Mesenchymal stem cell (in vitro differentiated cells and primary cell): ENCODE data around the gene PWWP2B.

ENCODE experiments used
- DNase-seq: peaks from one replicate; pipeline ENCODE4 v3.0.0-alpha.2; 2013
- H2AFZ ChIP-seq: one replicate; pipeline ENCODE4 v1.6.1; 2013; ENCODE audit warnings: low read depth, mild to moderate bottlenecking, control low read depth, inconsistent platforms, low read length, moderate library complexity
- H2AK5ac ChIP-seq: 2 replicates; pipeline ENCODE4 v1.6.1; 2013; ENCODE audit warnings: low read length, moderate library complexity, mild to moderate bottlenecking, inconsistent platforms; ENCODE audit not compliant: severe bottlenecking
- H2BK120ac ChIP-seq: one replicate; pipeline ENCODE4 v1.6.1; 2013; ENCODE audit warnings: low read depth, mild to moderate bottlenecking, inconsistent platforms, low read length, moderate library complexity
- H2BK12ac ChIP-seq, 2 experiments: one replicate each; pipeline ENCODE4 v1.6.1; 2013; ENCODE audit warnings: inconsistent platforms in 2 of 2, low read length in 2 of 2, mild to moderate bottlenecking in 2 of 2, moderate library complexity in 2 of 2, control low read depth in 1 of 2
- H2BK15ac ChIP-seq: one replicate; pipeline ENCODE4 v1.6.1; 2013; ENCODE audit warnings: mild to moderate bottlenecking, low read depth, inconsistent platforms; ENCODE audit not compliant: poor library complexity, severe bottlenecking
- H2BK5ac ChIP-seq: 2 replicates; pipeline ENCODE4 v1.6.1; 2013; ENCODE audit warnings: low read depth, mild to moderate bottlenecking, low read length, control low read depth, inconsistent platforms; ENCODE audit not compliant: poor library complexity, severe bottlenecking
- H3K14ac ChIP-seq, 2 experiments: one replicate each; pipeline ENCODE4 v1.6.1; 2013; ENCODE audit warnings: inconsistent platforms in 2 of 2, low read length in 2 of 2, control low read depth in 1 of 2, mild to moderate bottlenecking in 1 of 2, moderate library complexity in 1 of 2
- H3K18ac ChIP-seq, 2 experiments: one replicate each; pipeline ENCODE4 v1.6.1; 2013; ENCODE audit warnings: inconsistent platforms in 2 of 2, low read length in 2 of 2, control low read depth in 1 of 2, low read depth in 1 of 2, mild to moderate bottlenecking in 1 of 2
- H3K23ac ChIP-seq, 2 experiments: one replicate each; pipeline ENCODE4 v1.6.1; 2013; ENCODE audit warnings: inconsistent platforms in 2 of 2, low read length in 2 of 2, mild to moderate bottlenecking in 2 of 2, moderate library complexity in 2 of 2, control low read depth in 1 of 2
- H3K27ac ChIP-seq: 2 replicates; pipeline ENCODE4 v1.5.1; 2013; ENCODE audit warnings: mild to moderate bottlenecking, moderate library complexity, low read length, control low read depth, inconsistent platforms; ENCODE audit not compliant: poor library complexity, severe bottlenecking
- H3K27me3 ChIP-seq, 2 experiments: 2 replicates each; pipeline versions ENCODE4 v1.6.1 to v1.7.0; 2013; ENCODE audit warnings: low read length in 2 of 2, mild to moderate bottlenecking in 2 of 2, moderate library complexity in 2 of 2, control low read depth in 1 of 2, inconsistent platforms in 1 of 2; ENCODE audit not compliant: control insufficient read depth in 1 of 2, insufficient read depth in 1 of 2
- H3K36me3 ChIP-seq, 2 experiments: 2 replicates each; pipeline versions ENCODE4 v1.6.1 to v1.7.0; 2013; ENCODE audit warnings: low read length in 2 of 2, control low read depth in 1 of 2, inconsistent platforms in 1 of 2, low read depth in 1 of 2, mild to moderate bottlenecking in 1 of 2; ENCODE audit not compliant: insufficient read depth in 2 of 2, control insufficient read depth in 1 of 2
- H3K4ac ChIP-seq, 2 experiments: one replicate each; pipeline ENCODE4 v1.6.1; 2013; ENCODE audit warnings: inconsistent platforms in 2 of 2, low read length in 2 of 2, mild to moderate bottlenecking in 2 of 2, moderate library complexity in 2 of 2, control low read depth in 1 of 2, low read depth in 1 of 2
- H3K4me1 ChIP-seq: 2 replicates; pipeline ENCODE4 v1.6.1; 2013; ENCODE audit warnings: low read depth, low read length, control low read depth; ENCODE audit not compliant: control insufficient read depth, insufficient read depth
- H3K4me2 ChIP-seq: 2 replicates; pipeline ENCODE4 v1.6.1; 2013; ENCODE audit warnings: low read length, mild to moderate bottlenecking, inconsistent platforms; ENCODE audit not compliant: poor library complexity, severe bottlenecking
- H3K4me3 ChIP-seq, 2 experiments: 2 replicates each; pipeline versions ENCODE4 v1.5.1 to v1.7.0; 2013; ENCODE audit warnings: low read length in 2 of 2, mild to moderate bottlenecking in 2 of 2, control low read depth in 1 of 2, low read depth in 1 of 2; ENCODE audit not compliant: insufficient read depth in 1 of 2
- H3K79me1 ChIP-seq: replicated peaks from 2 replicates; pipeline ENCODE4 v1.6.1; 2013; ENCODE audit warnings: mild to moderate bottlenecking, control low read depth, low read length, inconsistent platforms; ENCODE audit not compliant: poor library complexity, severe bottlenecking
- H3K9ac ChIP-seq: 2 replicates; pipeline ENCODE4 v1.7.0; 2013; ENCODE audit warnings: mild to moderate bottlenecking, low read length, moderate library complexity
- H3K9me3 ChIP-seq: 2 replicates; pipeline ENCODE4 v1.7.0; 2013; ENCODE audit warnings: mild to moderate bottlenecking, low read length; ENCODE audit not compliant: control insufficient read depth
- H4K8ac ChIP-seq: one replicate; pipeline ENCODE4 v1.6.1; 2013; ENCODE audit warnings: inconsistent platforms, mild to moderate bottlenecking, low read length, moderate library complexity
- H4K91ac ChIP-seq: one replicate; pipeline ENCODE4 v1.6.1; 2013; ENCODE audit warnings: mild to moderate bottlenecking, low read length, inconsistent platforms
- WGBS: methylation state at CpG from one replicate; pipeline ENCODE4 v1.1.7; 2013; ENCODE audit warnings: mixed read lengths; 5-methylcytosine and 5-hydroxymethylcytosine counted together

Gene PWWP2B

DNA sequence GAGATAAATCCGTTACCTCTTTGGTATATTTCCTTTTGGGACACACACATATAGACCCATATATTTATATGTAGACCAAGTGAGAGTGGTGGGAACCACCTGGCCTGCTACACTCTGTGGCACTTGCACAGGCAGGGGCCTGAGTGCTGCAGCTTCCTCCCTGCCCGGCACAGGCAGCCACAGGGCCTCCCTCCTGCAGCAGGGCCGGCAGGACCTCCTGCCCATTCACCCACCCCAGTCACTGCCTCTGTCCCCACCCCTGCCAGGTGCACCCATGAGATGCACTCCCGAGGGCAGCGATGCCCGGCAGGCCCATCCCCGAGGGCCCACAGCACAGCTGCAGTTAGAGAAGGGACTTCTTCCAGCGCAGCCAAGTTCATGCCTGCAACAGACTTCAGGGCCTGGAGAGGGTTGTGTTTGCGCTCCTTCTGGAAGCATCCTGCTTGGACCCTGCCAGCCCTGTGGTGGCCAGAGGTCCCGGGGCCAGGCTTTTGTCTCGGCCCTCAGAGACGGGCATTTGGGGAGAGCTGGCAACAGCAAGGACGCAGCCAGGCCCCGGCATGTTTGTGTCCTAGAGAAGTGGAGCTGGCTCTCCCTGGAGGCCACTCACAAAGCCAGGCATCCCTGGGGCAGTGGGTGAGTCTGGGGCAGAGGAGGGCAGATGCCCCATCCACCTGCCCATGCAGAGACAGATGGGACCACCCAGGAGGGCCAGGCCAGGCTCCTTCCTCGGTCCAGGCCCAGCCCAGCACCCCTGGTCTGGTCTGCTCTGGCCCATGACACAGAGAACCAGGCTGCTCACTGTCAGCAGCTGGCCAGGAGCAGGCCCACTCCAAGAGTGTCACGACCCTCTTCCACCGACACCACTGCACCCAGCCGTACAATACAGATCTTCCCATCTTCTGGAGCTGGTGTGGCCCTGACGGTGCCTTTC is 41.4 kb downstream of the PWWP2B start:
- Histone ChIP-seq H2AFZ (peak overlapping the region; percentile 29), H2BK5ac (no peak overlapping the region), H3K36me3 (peaks cover 0 to 10% of the 10 kb centered on the region in 2 experiments), H3K4ac (peak overlapping the region; percentile 58 to 62), H4K8ac (peak overlapping the region; percentile 92), H3K4me3 (no peak overlapping the region), H3K4me2 (no peak overlapping the region), H2BK15ac (peak overlapping the region; percentile 45), H3K27ac (no peak overlapping the region), H3K18ac (peak overlapping the region; percentile 89 to 95), H3K79me1 (no peaks in the 10 kb centered on the region), H2BK12ac (peak overlapping the region; percentile 52 to 77), H3K23ac (peak overlapping the region in 1 of 2 experiments; percentile 46), H2AK5ac (no peak overlapping the region), H3K27me3 (no peaks in the 10 kb centered on the region), H2BK120ac (peak overlapping the region; percentile 21), H3K9ac (no peak overlapping the region), H3K14ac (peak overlapping the region in 1 of 2 experiments; percentile 23), H3K9me3 (no peaks in the 10 kb centered on the region), H4K91ac (peak overlapping the region; percentile 83), H3K4me1 (peaks cover 25% of the 10 kb centered on the region)
- DNase-seq, result no peak
- WGBS, result 81% methylated on average over 18 of the region's 19 CpGs

DNA sequence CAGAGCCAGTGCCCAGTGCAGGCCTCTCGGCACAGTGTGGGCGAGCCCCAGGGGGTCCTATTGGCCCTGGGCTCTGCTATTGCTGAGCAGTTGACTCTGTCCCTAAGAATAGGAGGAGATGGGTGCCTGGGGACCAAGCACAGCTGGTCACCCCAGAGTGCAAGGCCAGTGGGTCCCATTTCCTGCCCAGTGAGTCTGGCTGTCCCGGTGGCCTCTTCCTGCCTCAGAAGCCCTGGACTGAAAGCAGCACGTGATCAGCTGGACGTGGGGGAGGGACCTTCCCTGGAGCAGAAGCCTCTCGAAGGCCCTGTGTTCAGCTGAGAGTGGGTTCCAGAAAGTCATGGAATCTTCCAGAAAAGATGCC is 42.0 kb downstream of the PWWP2B start:
- Histone ChIP-seq H3K9ac (no peak overlapping the region), H3K27me3 (no peaks in the 10 kb centered on the region), H2BK15ac (peak overlapping the region; percentile 45), H3K27ac (no peak overlapping the region), H3K9me3 (no peaks in the 10 kb centered on the region), H4K8ac (peak overlapping the region; percentile 92), H2BK120ac (peak overlapping the region; percentile 21), H4K91ac (peak overlapping the region; percentile 83), H3K36me3 (peaks cover 0 to 10% of the 10 kb centered on the region in 2 experiments), H2BK5ac (no peak overlapping the region), H3K23ac (peak overlapping the region in 1 of 2 experiments; percentile 46), H3K4ac (peak overlapping the region; percentile 58 to 62), H3K4me3 (no peak overlapping the region), H3K14ac (peak overlapping the region in 1 of 2 experiments; percentile 80), H2BK12ac (peak overlapping the region; percentile 52 to 77), H3K4me1 (peaks cover 28% of the 10 kb centered on the region), H3K79me1 (no peaks in the 10 kb centered on the region), H2AFZ (peak overlapping the region; percentile 29), H3K18ac (peak overlapping the region; percentile 89 to 95), H3K4me2 (no peak overlapping the region), H2AK5ac (no peak overlapping the region)
- DNase-seq, result no peak
- WGBS, result 43% methylated on average over 6 of the region's 6 CpGs

DNA sequence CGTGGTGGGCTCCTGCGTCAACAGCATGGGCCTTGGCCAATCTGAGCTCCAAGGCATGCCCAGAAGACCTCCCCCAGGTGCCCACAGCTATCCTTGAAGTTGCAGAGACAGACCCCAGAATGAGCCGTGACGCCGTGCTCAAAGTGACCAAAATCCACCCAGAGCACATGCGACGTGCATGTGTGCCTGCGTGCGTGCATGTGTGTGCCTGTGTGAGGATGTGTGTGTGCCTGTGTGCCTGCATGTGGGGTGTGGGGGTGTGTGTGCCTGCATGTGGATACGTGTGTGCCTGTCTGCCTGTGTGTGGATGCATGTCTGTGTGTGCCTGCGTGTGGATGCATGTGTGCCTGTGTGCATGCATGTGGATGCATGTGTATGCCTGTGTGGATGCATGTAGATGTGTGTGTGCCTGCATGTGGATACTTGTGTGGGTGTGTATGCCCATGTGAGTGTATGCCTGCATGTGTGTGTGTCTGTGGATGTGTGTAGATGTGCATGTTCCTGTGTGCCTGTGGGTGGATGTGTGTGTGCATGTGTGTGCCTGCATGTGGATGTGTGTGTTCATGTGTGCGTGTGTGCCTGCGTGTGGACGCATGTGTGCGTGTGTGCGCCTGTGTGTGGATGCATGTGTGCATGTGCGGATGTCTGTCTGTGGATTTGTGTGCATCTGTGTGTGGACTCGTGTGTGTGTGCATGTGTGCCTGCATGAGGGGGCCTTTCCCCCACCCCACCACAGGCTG is 42.6 kb downstream of the PWWP2B start:
- no peak overlapping the region for H2BK12ac ChIP-seq
- no peak overlapping the region for H3K9ac ChIP-seq
- H3K4ac ChIP-seq, result no peak overlapping the region
- H3K79me1 ChIP-seq, result no peaks in the 10 kb centered on the region
- peak overlapping the region in 1 of 2 experiments; percentile 80 for H3K14ac ChIP-seq
- H2AK5ac ChIP-seq, result no peak overlapping the region
- H3K18ac ChIP-seq, result peak overlapping the region in 1 of 2 experiments; percentile 79
- peaks cover 34% of the 10 kb centered on the region for H3K4me1 ChIP-seq
- H2BK5ac ChIP-seq, result no peak overlapping the region
- no peak overlapping the region for H3K4me2 ChIP-seq
- WGBS, result 97% methylated on average over 11 of the region's 18 CpGs
- H3K9me3 ChIP-seq, result no peaks in the 10 kb centered on the region
- H3K27me3 ChIP-seq, result no peaks in the 10 kb centered on the region
- H4K91ac ChIP-seq, result peak overlapping the region; percentile 53
- H4K8ac ChIP-seq, result peak overlapping the region; percentile 92
- no peak overlapping the region for H2BK15ac ChIP-seq
- no peak overlapping the region for H3K27ac ChIP-seq
- H3K4me3 ChIP-seq, result no peak overlapping the region
- H2BK120ac ChIP-seq, result no peak overlapping the region
- H2AFZ ChIP-seq, result no peak overlapping the region
- no peak for DNase-seq
- no peak overlapping the region for H3K23ac ChIP-seq
- peaks cover 0 to 10% of the 10 kb centered on the region in 2 experiments for H3K36me3 ChIP-seq
